ENCODE measurements around the gene DOK7.

DOK7 gene

DNA sequence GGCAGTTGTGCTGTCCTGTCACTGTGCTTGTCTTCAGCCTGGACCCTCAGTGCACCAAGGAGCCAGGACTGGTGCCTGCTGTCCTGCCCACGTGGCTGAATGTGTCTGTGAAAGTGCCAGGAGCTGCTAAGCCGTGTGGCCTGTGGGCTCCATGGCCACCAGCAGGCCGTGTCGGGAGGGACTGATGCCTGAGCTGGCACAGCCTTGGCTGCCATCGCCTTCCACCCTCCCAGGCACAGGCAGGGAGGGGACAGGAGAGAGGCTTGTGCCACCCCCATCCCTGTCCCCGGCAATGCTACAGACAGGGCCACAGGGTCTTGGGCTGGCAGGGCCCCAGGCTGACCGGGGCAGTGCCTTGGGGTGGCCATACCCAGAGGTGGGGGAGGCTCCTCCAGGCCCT is 24.8 kb downstream of the DOK7 start:
- DNase-seq (ENCODE audit: low read depth) = no peak

DNA sequence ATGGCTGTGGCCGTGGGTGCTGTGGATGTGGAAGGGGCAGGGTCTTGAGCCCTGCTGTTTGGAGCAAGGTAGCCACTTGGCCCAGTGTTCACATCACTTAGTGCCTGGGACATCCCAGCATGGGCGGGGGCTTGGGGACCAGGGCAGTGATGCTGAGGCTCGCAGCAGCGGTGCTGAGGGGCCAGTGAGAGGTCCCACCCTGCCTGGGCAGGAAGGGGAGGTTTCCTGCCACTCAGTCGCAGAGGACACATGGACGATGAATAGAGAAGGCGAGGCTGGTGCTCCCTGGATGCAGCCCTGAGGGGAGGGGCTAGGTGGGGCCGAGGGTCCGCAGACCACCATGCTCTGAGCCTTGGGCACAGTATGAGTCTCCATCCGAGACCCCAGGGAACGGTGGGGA is 25.7 kb downstream of the DOK7 start:
- DNase-seq (ENCODE audit: low read depth) = no peak

DNA sequence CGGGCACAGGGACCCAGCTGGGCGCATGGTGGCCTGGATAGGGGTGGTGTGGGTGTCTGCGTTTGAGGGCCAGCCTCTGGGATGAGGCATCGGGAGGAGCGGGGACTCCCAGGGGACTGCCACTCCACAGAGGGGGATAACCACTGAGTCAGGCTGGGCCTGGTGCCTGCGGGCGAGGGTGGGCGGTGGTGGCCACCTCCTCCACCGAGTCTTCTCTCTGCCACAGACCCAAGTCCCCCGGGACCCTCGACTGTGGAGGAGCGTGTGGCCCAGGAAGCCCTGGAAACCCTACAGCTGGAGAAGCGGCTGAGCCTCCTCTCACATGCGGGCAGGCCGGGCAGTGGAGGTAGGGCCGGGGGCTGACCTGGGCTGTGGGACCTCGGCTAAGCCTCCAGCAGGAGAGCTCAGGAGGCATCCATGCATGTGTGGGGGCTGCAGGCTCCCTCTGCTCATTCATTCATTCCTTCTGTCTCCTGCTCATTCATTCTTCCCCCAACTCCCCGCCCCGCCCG is 26.4 kb downstream of the DOK7 start:
- no peak for DNase-seq (ENCODE audit: low read depth)

DNA sequence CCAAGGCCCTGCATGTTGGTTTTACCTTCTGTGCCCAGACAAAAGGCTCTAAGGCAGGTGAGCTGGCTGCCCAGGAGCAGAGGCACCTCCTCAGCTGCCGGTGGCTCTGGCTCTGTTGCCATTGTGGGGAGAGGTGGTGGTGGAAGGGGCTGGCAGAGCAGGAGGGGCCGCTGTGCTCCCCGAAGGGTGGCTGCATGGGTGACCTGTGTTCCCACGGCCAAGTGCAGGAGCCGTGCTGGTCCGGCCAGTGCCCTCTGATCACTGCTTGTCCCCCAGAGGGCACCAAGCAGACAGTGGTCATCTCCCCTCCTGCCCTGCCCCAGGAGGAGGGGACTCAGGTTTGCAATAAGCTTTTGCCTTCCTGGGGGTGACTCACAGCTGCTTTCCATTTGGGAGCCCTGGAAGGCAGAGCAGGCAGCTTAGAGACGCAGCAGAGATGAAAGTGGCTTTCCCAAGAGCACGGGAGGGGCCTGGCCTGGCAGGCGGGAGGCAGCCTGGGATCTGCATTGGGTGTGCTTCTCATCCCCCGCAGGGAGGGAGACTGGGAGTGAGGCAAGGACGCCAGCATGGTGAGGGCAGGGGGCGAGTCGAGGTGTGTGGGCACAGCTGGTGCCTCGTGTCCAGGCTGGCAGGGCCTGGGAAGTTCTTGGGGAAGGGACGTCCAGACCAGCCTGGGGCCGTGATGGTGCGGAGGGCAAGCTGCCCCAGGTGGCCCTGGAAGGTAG is 28.7 kb downstream of the DOK7 start:
- DNase-seq (ENCODE audit: low read depth) = no peak

DNA sequence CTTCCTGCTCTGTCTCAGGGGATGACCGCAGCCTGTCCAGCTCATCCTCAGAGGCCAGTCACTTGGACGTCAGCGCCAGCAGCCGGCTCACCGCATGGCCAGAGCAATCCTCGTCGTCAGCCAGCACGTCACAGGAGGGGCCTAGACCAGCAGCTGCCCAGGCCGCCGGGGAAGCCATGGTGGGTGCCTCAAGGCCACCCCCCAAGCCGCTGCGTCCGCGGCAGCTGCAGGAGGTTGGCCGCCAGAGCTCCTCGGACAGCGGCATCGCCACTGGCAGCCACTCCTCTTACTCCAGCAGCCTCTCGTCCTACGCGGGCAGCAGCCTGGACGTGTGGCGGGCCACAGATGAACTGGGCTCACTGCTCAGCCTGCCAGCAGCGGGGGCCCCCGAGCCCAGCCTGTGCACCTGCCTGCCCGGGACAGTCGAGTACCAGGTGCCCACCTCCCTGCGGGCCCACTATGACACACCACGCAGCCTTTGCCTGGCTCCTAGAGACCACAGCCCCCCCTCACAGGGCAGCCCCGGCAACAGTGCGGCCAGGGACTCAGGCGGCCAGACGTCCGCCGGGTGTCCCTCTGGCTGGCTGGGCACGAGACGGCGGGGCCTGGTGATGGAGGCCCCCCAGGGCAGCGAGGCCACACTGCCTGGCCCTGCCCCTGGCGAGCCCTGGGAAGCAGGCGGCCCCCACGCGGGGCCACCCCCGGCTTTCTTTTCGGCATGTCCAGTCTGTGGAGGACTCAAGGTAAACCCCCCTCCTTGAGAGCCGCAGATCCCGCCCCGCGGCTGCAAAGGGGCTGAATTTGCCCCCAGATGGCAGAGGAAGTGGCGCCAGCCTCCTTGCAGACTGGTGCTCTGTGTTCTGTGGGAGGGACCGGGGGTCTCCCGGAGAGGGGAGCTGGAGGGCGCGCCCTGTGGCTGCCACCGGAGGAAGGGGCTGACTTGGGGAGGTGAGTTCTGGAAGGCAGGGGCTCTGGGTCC is 29.9 kb downstream of the DOK7 start:
- DNase-seq (ENCODE audit: low read depth) = no peak

DNA sequence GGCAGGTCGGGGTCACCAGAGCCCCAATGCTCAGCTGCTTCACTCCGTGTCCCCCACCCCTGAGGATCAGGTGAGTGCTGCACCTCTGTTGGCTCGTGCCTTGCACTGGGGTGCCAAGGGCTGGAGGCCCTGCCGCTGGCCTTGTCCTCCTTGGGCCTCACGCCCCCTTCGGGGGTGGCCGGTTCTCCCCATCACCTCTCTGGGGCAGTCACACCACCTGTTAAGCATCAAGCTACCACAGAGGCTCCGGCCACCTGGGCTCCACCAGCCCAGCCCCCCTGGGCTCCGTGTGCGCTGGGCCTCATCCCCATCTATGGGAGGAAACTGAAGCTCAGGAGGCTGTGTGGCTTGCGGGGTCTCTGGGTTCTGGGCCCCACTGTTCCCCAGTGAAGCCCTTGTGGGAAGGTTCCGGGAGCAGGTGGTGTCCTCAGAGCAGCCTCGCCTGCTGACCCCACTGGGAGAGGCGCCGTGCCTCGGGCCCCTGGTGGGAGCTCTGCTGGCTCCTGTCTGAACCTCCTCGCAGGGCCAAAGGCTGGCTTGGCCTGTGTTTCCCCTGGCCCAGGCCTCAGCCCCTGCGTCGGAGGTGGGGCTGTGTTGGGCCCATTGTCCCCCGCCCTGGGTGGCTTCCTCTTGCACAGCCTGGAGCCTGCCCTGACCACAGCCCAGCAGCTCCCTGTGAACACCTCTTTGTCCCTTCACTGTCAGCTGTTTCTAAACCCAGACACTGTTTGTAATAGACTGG is 30.8 kb downstream of the DOK7 start:
- no peak for DNase-seq (ENCODE audit: low read depth)

DNA sequence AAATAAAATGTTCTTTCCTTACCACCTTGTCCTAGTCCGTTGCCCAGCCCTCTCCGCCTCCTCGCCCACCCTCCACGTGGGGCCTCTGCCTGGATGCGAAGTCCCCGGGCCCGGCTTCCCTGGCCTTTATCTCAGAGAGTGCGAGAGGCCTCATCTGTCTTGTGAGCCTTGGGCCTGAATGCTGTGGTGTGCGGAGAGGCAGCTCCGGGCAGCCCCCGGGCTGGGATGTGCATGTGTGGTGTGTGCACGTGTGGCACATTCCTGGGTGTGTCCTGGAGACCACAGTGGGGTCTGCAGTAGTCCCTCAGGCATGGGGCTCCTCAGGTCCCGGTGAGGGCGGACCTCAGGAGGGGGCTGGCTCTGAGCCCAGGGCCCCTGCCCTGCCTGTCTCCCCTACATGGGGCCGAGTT is 31.4 kb downstream of the DOK7 start:
- no peak for DNase-seq (ENCODE audit: low read depth)

DNA sequence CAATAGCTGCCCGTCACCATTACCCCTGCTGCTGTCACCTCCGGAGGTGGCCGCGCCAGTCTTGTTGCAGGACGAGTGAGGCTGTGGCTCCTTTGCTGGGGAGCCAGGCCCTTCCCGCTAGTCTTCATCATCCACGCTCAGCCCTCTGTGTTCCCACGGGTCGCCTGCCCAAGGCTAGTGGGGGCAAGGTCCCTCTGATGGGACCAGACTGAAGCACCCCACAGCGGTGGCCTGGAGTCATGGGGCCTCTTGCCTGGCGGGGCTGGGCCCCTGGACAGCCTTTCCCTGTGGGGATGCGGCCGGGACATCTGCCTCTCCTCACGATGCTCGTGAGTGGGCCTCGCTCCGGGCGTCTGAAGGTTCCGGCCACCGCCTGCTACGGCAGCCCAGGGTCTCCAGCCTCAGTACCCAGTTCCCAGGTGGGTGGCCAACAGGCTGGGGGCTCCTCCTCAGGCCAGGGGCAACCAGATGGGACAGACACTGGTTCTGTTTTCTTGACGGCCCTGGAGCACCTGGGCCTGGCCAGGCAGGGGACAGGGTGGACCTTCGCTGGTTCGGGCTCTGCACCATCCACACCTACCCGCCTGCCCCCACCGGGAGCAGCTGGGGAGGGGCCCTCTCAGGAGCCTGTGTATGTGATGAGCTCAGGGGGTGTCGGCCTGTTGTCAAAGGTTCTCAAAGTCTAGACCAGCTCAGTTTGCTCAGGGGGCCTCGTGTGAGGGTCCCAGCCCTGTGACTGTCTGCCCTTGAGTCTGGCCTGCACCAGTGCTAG is 32.3 kb downstream of the DOK7 start:
- DNase-seq (ENCODE audit: low read depth) = no peak

DNA sequence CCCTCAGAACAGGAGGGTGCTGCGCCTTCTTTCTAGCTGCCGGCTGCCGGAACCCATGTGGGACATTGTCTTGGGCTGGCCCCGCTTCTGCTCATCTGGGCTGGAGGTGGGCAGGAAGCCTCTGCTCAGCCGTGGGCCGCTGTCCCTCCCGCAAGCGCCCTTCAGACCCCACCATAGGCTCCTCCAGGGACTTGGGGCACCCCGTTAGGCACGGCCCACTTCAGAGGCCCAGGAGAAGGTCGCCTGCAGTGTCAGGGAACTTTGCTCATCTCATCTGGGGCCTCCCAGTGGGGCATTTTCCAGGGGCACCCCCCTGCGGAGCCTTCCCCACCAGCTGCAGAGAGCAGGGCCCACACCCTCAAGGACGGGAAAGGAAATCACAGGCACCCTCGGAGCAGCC is 32.9 kb downstream of the DOK7 start:
- no peak for DNase-seq (ENCODE audit: low read depth)

DNA sequence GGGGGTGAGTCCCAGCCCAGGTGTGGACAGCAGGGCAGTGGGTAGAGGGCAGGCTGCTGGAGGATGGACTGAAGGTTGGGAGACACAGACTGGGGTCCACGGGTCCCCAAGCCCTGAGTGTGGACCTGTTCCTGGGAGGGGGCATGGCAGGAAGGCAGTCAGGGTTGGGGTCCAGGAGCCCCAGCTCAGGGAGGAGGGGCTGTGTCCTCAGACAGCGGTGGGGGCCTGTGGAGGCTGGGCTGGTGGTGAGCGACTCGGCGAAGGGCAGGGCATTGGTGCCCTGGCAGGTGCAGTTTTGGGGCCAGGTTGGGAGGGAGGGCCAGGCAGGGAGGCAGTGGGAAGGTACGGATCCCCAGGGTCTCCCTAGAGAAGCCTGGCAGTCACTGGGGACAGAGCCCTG is 34.0 kb downstream of the DOK7 start:
- DNase-seq (ENCODE audit: low read depth) = no peak

DNA sequence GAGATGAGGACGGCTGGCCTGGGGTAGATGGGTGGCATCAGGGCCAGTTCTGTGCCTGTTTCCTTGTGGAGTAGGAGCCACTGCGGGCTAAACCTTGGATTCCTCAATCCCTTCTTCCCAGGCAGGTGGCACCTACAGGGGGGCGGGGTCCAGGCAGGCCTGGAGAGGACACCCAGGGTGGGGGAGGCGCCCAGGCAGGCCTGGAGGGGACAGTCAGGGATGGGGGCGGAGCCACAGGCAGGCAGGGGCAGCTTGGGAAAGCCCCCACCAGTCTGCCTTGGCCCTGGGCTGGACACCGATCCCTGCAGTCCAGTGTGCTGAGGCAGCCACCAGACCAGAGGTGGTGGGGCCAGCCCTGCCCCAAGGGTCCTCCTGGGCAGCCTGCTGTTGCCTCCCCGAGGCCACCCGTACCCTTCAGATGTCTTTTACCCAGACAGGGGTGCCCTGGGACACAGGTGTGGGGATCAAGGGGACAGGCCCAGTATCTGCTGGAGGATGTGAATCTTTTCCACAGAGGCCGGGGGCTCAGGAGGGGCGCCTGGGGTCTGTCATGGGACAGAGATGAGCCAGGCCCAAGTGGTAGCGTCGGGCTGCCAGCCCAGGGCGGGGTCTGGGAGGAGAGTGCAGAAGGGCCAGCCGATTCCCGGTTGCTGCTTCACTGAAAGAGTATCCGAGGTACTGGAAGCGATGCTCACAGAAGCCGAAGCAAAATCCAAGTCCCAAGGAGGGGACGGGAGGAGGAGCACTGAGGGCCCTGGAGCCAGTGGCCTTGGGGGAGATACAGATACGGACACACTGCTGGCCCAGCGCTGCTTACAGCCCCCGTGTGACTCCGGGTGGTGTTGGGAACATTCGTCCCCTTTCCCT is 34.6 kb downstream of the DOK7 start:
- DNase-seq (ENCODE audit: low read depth) = no peak

DNA sequence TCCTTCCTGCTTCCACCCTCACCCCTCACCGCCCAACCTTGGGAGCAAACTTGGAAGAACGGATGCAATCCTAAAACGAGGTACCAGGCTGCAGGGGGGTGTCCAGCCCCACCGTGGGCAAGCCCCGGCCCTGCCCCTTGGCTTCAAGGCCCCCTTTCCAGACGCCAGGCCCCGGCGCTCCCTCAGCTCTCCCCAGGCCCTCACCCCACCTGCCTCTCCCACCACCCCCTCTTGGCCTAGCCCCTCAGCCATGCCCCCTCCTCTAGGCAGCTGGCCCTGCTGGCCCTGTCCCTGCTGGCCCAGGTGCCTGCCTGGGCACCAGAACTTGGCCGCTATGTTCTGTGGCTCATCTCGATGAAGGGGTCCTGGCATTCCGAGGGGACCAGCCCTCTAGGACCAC is 35.3 kb downstream of the DOK7 start:
- no peak for DNase-seq (ENCODE audit: low read depth)

DNA sequence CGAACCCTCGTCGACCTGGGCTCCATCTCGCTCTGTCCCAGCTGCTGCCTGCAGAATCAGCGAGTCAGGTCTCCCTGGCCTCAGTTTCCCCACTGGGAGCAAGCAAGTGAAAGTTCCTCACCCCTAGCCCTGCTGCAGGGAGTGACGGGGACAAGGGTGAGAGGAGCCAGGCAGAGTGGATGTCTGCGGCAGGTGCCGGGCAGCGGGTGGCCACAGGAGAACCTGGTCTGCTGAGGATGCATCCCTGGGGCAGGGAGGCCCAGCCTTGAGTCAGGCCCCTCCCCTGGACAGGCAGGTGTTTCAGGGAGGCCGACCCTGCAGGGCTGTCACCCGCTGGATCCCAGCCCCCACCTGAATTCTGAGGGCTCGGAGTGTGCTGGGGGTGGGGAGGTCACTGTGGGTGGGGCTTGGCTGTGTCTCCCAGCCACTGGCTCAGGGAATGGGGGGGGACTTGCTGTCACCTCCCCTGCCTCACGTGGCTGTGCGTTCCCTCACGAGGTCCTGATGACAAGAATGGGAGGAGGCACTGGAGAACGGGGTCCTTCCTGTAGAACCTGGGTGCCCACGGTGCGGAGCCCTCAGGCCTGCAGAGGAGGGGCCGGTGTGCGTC is 35.9 kb downstream of the DOK7 start:
- no peak for DNase-seq (ENCODE audit: low read depth)

DNA sequence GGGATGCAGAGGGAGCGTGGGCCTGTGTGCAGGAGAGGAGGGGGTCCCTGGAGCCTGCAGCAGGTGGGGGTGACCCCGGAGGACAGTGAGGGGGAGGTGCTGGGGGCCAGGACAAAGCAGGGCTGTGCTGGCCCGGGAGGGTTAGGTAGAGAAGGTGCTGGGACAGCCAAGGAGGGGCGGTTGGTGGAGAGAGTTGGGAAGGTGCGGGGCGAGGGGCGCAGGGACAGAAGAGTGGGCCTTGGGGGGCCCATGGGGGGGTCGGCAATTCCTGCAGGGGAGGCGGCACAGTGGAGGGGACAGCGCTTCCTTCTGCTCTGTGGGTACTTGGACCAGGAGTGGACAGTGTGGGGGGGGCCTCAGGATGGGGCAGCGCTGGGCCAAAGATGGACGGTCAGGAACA is 36.6 kb downstream of the DOK7 start:
- DNase-seq (ENCODE audit: low read depth) = no peak

DNA sequence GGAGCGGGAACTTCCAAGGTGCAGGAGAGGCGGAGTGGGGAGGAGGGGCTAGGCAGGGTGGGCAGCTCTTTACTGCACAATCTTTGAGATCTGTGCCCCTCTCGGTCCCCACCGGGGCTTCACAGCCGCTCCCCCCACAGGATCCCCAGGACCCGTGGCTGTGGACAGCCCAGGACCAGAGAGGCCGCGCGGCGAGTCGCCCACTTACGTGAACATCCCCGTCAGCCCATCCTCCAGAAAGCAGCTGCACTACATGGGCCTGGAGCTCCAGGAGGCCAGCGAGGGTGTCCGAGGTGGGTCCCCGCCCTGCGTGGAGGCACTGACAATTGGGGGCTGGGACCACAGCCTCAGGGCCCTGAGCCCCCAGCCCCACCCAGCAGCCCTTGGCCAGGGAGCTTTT is 37.0 kb downstream of the DOK7 start:
- no peak for DNase-seq (ENCODE audit: low read depth)

DNA sequence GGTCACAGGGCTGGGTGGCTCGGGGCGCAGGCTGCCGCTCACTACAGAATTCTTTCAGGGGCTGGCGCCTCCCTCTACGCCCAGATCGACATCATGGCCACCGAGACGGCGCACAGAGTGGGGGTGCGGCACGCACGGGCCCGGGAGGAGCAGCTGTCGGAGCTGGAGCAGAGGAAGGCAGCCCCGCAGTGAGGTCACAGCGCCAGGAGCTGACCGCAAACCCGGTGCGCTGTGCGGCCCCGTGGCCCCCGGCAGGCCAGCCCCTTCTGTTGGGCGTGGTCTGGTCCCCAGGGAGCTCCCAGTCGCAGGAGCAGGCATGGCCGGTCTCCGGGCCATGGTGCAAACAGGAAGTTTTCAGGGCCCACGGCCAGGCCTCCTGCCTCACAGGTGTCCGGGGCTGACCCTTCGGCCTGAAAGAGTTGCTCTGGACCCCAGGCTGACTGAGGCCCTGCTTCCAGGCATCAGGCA is 37.6 kb downstream of the DOK7 start:
- DNase-seq (ENCODE audit: low read depth) = no peak

DNA sequence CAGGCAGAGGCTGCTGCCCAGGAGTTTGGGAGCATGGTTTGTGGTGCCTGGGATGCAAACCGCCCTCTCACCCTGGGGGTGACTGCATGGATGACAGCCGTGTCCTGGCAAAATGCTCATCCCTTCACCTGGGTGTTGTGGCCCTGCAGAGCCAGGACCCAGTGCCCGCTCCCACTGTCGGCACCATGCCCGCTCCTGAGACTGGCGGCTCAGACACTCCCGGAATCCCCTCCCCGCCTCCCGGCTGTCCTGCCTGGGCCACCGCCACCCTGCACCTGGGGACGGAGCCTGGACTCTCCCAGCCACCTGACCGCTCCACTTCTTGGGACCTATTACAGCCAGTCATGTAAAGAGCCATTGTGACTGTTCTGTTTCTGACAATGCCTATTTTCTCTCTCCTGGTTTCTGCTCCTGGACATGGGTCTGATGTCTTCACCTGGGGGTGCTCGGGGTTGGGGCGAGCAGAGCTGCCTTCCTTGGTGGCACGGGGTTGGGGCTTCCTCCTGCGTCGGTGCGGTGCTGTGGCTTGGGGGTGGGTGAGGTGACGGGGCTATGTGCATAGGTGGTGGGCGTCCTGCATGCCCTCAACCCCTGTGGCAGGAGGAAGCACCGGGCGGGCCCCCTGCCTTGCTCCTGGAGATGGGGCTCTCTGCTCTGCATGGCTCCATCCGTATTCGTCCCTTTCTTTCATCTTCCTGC is 38.2 kb downstream of the DOK7 start:
- no peak for DNase-seq (ENCODE audit: low read depth)

DNA sequence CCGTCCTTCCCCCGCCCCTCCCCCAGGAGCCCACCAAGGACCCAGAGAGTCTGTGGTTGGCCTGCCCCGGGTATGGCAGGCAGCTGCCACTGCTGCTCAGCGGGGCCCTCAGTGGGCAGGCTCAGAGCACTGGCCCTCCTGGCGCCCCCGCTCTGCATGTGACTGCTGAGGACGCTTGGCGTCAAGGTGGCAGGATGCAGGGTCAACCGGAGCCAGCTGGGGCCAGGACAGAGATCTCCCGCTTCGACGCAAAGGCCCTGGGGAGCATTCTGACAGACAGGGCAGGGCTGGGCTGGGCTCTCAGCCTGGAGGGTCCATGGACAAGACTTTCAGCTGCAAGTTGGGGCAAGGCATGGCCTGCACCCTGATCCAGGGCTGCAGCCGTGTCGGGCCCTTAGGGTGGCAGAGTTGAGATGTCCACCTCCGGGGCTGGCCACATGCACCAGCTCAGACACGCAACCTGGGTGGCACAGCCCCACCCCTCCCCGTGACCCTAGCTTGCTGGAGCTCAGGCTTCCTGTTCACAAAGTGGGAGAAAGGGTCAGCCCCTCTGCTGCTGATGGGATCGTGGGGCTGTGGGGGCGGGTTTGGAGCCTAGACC is 38.8 kb downstream of the DOK7 start:
- no peak for DNase-seq (ENCODE audit: low read depth)

Data from stimulated activated CD8-positive, alpha-beta memory T cell treated with anti-CD3 and anti-CD28 coated beads, Interleukin-12 subunit alpha, Interleukin-12 subunit beta, amount 100 ng/mL, for 1 hour (primary cell).